Neural cell (in vitro differentiated cells): Measurements from ENCODE around the gene USP53. TPM values are rescaled to one million over a fixed set of nuclear protein-coding genes. Genes with fewer than 3 reads are reported as not detected.

ENCODE experiments used
- H2AFZ ChIP-seq: fragments of 200-600, 300-800 bp; sonication (generic), shearing (Covaris generic); 2 replicates; pipeline ENCODE4 v1.6.0; 2014; ENCODE audit warnings: low read depth, mild to moderate bottlenecking, antibody characterized with exemption, low read length, moderate library complexity
- H3F3A ChIP-seq: fragments of 200-600 bp; shearing (Covaris generic); 2 replicates; pipeline ENCODE4 v1.6.1; 2016; ENCODE audit warnings: mild to moderate bottlenecking, moderate library complexity, mixed read lengths, antibody characterized with exemption, low read length; ENCODE audit not compliant: insufficient read depth, poor library complexity, severe bottlenecking
- H3K27ac ChIP-seq: fragments of 200-600, 300-800 bp; sonication (generic), shearing (Covaris generic); 2 replicates; pipeline ENCODE4 v1.5.1; 2014; ENCODE audit warnings: mild to moderate bottlenecking, low read length, moderate library complexity
- H3K27me3 ChIP-seq: fragments of 300-800, 200-600 bp; sonication (generic), shearing (Covaris generic); 2 replicates; pipeline ENCODE4 v1.6.0; 2014; ENCODE audit warnings: mild to moderate bottlenecking, low read depth, low read length, moderate library complexity; ENCODE audit not compliant: insufficient read depth
- H3K36me3 ChIP-seq: fragments of 300-800, 200-600 bp; sonication (generic), shearing (Covaris generic); 2 replicates; pipeline ENCODE4 v1.5.1; 2014; ENCODE audit warnings: mild to moderate bottlenecking, antibody characterized with exemption, low read length, moderate library complexity; ENCODE audit not compliant: insufficient read depth
- H3K4me2 ChIP-seq: fragments of 300-800, 200-600 bp; sonication (generic), shearing (Covaris generic); 2 replicates; pipeline ENCODE4 v1.6.0; 2014; ENCODE audit warnings: mild to moderate bottlenecking, low read length
- H3K4me3 ChIP-seq: fragments of 300-800, 200-600 bp; sonication (generic), shearing (Covaris generic); 2 replicates; pipeline ENCODE4 v1.5.1; 2014; ENCODE audit warnings: mild to moderate bottlenecking, low read length, moderate library complexity
- H3K79me2 ChIP-seq: fragments of 200-600 bp; shearing (Covaris generic); replicated peaks from 2 replicates; pipeline ENCODE4 v1.6.0; 2014; ENCODE audit warnings: mild to moderate bottlenecking, low read length, moderate library complexity; ENCODE audit not compliant: insufficient read depth
- H3K9ac ChIP-seq: fragments of 300-800, 200-600 bp; sonication (generic), shearing (Covaris generic); 2 replicates; pipeline ENCODE4 v1.6.1; 2016; ENCODE audit warnings: mild to moderate bottlenecking, low read length, mixed read lengths
- H3K9me2 ChIP-seq: fragments of 200-600 bp; shearing (Covaris generic); 2 replicates; pipeline ENCODE4 v1.6.1; 2016; ENCODE audit warnings: mild to moderate bottlenecking, low read length, mixed read lengths; ENCODE audit not compliant: insufficient read depth
- H3K9me3 ChIP-seq: fragments of 200-600, 300-800 bp; sonication (generic), shearing (Covaris generic); 2 replicates; pipeline ENCODE4 v1.6.1; 2016; ENCODE audit warnings: mild to moderate bottlenecking, mixed run types, low read length, moderate library complexity, mixed read lengths
- H4K20me1 ChIP-seq: fragments of 200-600 bp; shearing (Covaris generic); 2 replicates; pipeline ENCODE4 v1.6.1; 2016; ENCODE audit warnings: mild to moderate bottlenecking, mixed run types; ENCODE audit not compliant: insufficient read depth
- CTCF ChIP-seq: fragments of 450-650 bp; IDR thresholded peaks from 2 replicates; pipeline ENCODE4 v1.5.1; 2014; ENCODE audit warnings: antibody characterized with exemption, mild to moderate bottlenecking, moderate library complexity; ENCODE audit not compliant: poor library complexity, severe bottlenecking
- EP300 ChIP-seq: fragments of 450-650 bp; conservative IDR thresholded peaks from 2 replicates; pipeline ENCODE4 v1.6.1; 2014; ENCODE audit warnings: antibody characterized with exemption, mild to moderate bottlenecking, moderate library complexity; ENCODE audit not compliant: poor library complexity, severe bottlenecking
- MXI1 ChIP-seq: fragments of 450-650 bp; conservative IDR thresholded peaks from 2 replicates; pipeline ENCODE4 v1.6.1; 2014; ENCODE audit warnings: antibody characterized with exemption, mild to moderate bottlenecking; ENCODE audit not compliant: poor library complexity, severe bottlenecking
- POLR2AphosphoS5 ChIP-seq: IDR thresholded peaks from 2 replicates; pipeline ENCODE4 v1.6.1; 2012
- REST ChIP-seq: IDR thresholded peaks from 2 replicates; pipeline ENCODE4 v1.6.1; 2012; ENCODE audit warnings: borderline replicate concordance
- polyA plus RNA-seq: library from polyadenylated mRNA; depleted of rRNA; stranded (reverse); fragments of >200 nt; gene quantifications from 2 replicates; pipeline ENCODE4 v1.2.3, GENCODE V29; 2014

Gene USP53
- polyA plus RNA-seq, 1 donor from 2014 or later = 5.0 TPM

GRCh38 chr4:119303587-119304305 is 91.2 kb downstream of the USP53 start:
- Histone ChIP-seq H3F3A (no peaks in the 10 kb centered on the region), H2AFZ (no peak overlapping the region), H3K36me3 (no peaks in the 10 kb centered on the region), H3K4me3 (no peak overlapping the region), H3K4me2 (no peak overlapping the region), H3K79me2 (peaks cover 9% of the 10 kb centered on the region), H4K20me1 (no peaks in the 10 kb centered on the region), H3K27me3 (no peaks in the 10 kb centered on the region), H3K27ac (no peak overlapping the region), H3K9me3 (no peaks in the 10 kb centered on the region), H3K9ac (no peak overlapping the region), H3K9me2 (no peaks in the 10 kb centered on the region)
- TF ChIP-seq CTCF (no peak), MXI1 (no peak), EP300 (no peak)

- Histone ChIP-seq H3K79me2 (peaks cover 8% of the 10 kb centered on the region), H3K27ac (no peak overlapping the region), H3K9me2 (no peaks in the 10 kb centered on the region), H3K4me2 (no peak overlapping the region), H3K27me3 (no peaks in the 10 kb centered on the region), H3F3A (no peaks in the 10 kb centered on the region), H3K4me3 (no peak overlapping the region), H3K36me3 (no peaks in the 10 kb centered on the region), H4K20me1 (no peaks in the 10 kb centered on the region), H3K9ac (no peak overlapping the region), H2AFZ (no peak overlapping the region), H3K9me3 (no peaks in the 10 kb centered on the region)
- no peak for TF ChIP-seq POLR2AphosphoS5
Measured at GRCh38 chr4:119304431-119304830, 91.9 kb downstream of the USP53 start.

DNA sequence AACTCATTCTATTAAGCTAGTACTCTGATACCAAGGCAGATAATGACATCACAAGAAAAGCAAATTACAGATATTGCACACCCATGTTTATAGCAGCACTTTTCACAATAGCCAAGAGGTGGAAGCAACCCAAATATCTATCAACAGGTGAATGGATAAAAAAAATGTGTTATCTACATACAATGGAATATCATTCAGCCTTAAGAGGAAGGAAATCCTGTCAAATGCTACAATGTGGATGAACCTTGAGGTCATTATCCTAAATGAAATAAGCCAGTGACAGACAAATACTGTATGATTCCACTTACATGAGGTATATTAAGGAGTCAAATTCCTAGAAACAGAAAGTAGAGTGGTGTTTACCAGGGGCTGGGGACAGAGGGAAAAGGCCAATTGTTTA is 95.1 kb downstream of the USP53 start:
- H3K4me2 ChIP-seq = no peak overlapping the region
- no peak overlapping the region for H2AFZ ChIP-seq
- H3K79me2 ChIP-seq = no peaks in the 10 kb centered on the region
- no peak overlapping the region for H3K27ac ChIP-seq
- no peak overlapping the region for H3K4me3 ChIP-seq
- H3K9ac ChIP-seq = no peak overlapping the region
- H4K20me1 ChIP-seq = no peaks in the 10 kb centered on the region
- H3K36me3 ChIP-seq = no peaks in the 10 kb centered on the region
- no peaks in the 10 kb centered on the region for H3F3A ChIP-seq
- H3K9me2 ChIP-seq = no peaks in the 10 kb centered on the region
- H3K9me3 ChIP-seq = no peaks in the 10 kb centered on the region
- H3K27me3 ChIP-seq = no peaks in the 10 kb centered on the region
- TF ChIP-seq EP300 (no peak), CTCF (no peak), MXI1 (no peak), REST (no peak)
